Activated CD8-positive, alpha-beta memory T cell treated with anti-CD3 and anti-CD28 coated beads, Interleukin-2, amount 10 ng/mL, durations not matched to agents 7 days and 5 days (primary cell): Measurements from ENCODE around the gene MMP13. TPM values are rescaled to one million over a fixed set of nuclear protein-coding genes. Genes with fewer than 3 reads are reported as not detected.

ENCODE experiments used
- ATAC-seq: fragments of 150-1000 bp; cut with Tn5 transposase; one replicate; pipeline ENCODE4 v1.10.0; 2021; ENCODE audit warnings: moderate library complexity
- CTCF ChIA-PET: fragments of 350-600 bp; sonication (Branson Sonifier 250); formaldehyde crosslinking; loops from one replicate; lab custom pipeline; 2021; ENCODE audit warnings: antibody characterized with exemption; lab: Charles Lee
- DNase-seq: peaks from one replicate; pipeline ENCODE4 v3.0.0-alpha.2; 2020
- H3K27ac Mint-ChIP-seq: one replicate; pipeline ENCODE4 v1.8.0; 2021; ENCODE audit warnings: mild to moderate bottlenecking, mixed read lengths
- H3K27me3 Mint-ChIP-seq: one replicate; pipeline ENCODE4 v1.8.0; 2021; ENCODE audit warnings: mixed read lengths
- H3K36me3 Mint-ChIP-seq: one replicate; pipeline ENCODE4 v1.8.0; 2021; ENCODE audit warnings: mild to moderate bottlenecking, mixed read lengths
- H3K4me1 Mint-ChIP-seq: one replicate; pipeline ENCODE4 v1.8.0; 2021; ENCODE audit warnings: mixed read lengths
- H3K4me3 Mint-ChIP-seq: one replicate; pipeline ENCODE4 v1.8.0; 2021; ENCODE audit warnings: mild to moderate bottlenecking, moderate library complexity, mixed read lengths
- H3K9me3 Mint-ChIP-seq: one replicate; pipeline ENCODE4 v1.8.0; 2022; ENCODE audit warnings: low read depth, mixed read lengths
- total RNA-seq, 2 experiments: library from RNA; stranded (reverse); gene quantifications; one replicate each; pipeline ENCODE4 v1.2.3, GENCODE V29; 2021

MMP13 gene
- total RNA-seq, 2 experiments from 2014 or later = not detected

DNA sequence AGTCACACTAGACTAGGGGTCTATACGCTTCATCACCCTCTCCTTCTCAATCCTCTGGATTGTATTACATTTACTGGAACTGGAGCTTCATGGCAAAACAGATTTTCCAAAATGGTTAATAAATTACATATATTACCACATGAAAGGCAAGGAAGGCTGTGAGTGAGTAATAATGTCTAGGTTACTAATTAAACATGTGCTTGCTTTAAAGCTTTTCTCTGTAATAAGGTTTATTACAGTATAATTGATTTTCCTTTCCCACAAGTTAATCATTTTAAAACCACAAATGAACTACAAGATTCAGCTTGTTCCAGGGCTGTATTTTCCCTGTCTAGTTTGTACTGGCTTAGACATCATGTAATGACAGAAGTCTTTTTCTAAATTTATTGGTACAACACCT lies 25.6 kb downstream of the MMP13 start:
- Mint-ChIP-seq H3K9me3 (no peaks in the 10 kb centered on the region), H3K4me1 (peaks cover 7% of the 10 kb centered on the region), H3K27ac (no peak overlapping the region), H3K27me3 (peaks cover 20% of the 10 kb centered on the region), H3K36me3 (no peaks in the 10 kb centered on the region), H3K4me3 (no peak overlapping the region)
- CTCF ChIA-PET = interaction anchor here (2.5 kb wide), 1 partner anchor 10 kb away, joined by 14 read pairs; no protein-coding TSS in a partner anchor
- ATAC-seq (no peak), DNase-seq (no peak)

DNA sequence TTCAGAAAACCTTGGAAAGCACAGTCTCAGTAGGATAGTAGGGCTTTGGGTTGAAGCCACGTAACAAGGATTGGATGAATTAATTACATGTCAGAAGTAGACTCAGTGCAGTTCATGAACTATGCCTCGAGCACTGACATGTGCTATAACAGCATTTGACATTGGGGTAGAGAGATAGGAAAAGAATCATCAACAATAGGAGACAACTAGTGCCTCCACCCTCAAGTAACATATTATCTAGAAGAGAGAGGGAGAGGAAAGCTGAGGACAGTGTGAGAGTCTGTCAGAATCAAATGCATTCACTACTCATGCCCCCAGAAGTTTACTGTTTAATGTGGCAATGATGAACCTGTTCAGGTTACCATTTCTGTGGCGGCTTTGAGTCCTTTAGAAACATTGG lies 26.4 kb downstream of the MMP13 start:
- DNase-seq (no peak), ATAC-seq (no peak)
- no peak overlapping the region for H3K27ac Mint-ChIP-seq
- no peak overlapping the region for H3K4me3 Mint-ChIP-seq
- no peaks in the 10 kb centered on the region for H3K36me3 Mint-ChIP-seq
- CTCF ChIA-PET = interaction anchor here (2.5 kb wide), 1 partner anchor 11 kb away, joined by 14 read pairs; no protein-coding TSS in a partner anchor
- H3K27me3 Mint-ChIP-seq = peaks cover 28% of the 10 kb centered on the region
- H3K9me3 Mint-ChIP-seq = no peaks in the 10 kb centered on the region
- H3K4me1 Mint-ChIP-seq = peaks cover 7% of the 10 kb centered on the region

DNA sequence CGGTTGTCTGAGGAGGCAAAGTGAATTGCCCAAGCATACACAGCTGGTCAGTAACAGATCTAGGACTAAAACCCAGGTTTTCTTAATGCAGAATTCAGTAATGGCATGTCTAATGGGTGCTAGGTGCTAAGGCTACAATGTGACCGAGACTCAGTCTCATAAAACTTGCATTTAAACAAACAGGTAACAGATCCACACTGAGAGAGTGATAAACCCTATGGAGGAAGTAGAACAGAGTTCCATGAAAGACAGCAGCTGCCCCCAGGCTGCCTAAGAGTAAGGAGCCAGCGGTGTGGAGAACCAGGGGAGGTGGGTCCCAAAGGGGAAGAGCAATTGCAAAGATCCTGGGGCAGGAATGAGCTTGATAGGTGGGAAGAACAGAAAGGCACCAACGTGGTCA lies 27.3 kb downstream of the MMP13 start:
- DNase-seq (no peak), ATAC-seq (no peak)
- Mint-ChIP-seq H3K27me3 (peaks cover 31% of the 10 kb centered on the region), H3K36me3 (no peaks in the 10 kb centered on the region), H3K4me3 (no peak overlapping the region), H3K4me1 (peaks cover under 1% of the 10 kb centered on the region), H3K27ac (no peak overlapping the region), H3K9me3 (no peaks in the 10 kb centered on the region)
- CTCF ChIA-PET = no interaction called here

DNA sequence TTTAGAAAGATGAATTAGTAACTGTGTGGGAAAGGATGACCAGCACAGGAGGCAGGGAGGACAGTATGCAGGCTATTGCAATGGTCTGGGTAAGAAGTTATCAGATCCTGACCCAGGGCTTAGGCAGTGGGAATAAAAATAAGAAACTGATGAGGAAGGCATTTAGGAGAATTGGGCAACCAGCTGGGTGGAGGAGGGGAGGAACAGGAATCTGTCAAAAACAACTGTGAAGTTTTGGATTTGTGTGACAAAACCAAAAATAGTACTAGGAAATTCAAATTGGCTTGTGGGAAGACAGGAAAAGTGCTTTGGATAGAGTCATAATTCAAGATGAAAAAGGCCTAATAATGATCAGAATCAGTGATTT lies 27.9 kb downstream of the MMP13 start:
- Mint-ChIP-seq H3K4me1 (no peaks in the 10 kb centered on the region), H3K4me3 (no peak overlapping the region), H3K27me3 (peaks cover 31% of the 10 kb centered on the region), H3K36me3 (no peaks in the 10 kb centered on the region), H3K9me3 (no peaks in the 10 kb centered on the region), H3K27ac (no peak overlapping the region)
- CTCF ChIA-PET = no interaction called here
- DNase-seq (no peak), ATAC-seq (no peak)

DNA sequence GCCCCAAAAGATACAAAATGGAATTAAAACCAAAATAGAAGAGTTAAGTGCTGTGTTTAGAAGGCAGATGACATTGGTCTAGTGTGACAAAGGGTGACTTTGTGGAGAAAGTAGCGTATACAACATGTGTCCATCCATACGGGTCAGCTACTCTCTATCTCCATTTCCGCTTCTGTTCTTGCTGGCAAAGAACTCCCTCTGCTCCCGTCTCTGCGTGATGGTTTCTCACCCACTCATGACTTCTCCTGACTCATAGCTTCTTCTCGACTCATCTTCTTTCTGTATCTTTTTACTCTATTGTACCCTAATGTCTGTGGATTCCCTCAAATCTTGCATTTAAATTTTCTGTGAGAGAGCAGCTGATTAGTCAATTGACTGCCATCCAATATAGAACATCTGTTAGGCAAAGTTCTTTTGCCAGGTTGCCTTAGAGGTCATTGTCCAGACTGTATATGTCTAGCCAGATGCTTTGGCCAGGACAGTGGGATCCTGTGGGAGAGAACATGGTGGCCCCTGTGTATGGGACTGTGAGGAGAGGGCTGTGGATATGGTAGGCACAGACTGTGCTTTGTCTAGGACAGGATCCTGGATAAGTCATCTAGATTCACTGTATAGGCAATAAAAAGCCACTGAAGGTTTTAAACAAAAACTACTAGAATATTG lies 28.4 kb downstream of the MMP13 start:
- DNase-seq (no peak), ATAC-seq (no peak)
- no peak overlapping the region for H3K4me3 Mint-ChIP-seq
- H3K9me3 Mint-ChIP-seq = no peaks in the 10 kb centered on the region
- CTCF ChIA-PET = interaction anchor here (0.6 kb wide), 1 partner anchor 312 kb away, joined by 3 read pairs; no protein-coding TSS in a partner anchor
- no peaks in the 10 kb centered on the region for H3K36me3 Mint-ChIP-seq
- no peak overlapping the region for H3K27ac Mint-ChIP-seq
- no peaks in the 10 kb centered on the region for H3K4me1 Mint-ChIP-seq
- H3K27me3 Mint-ChIP-seq = peaks cover 31% of the 10 kb centered on the region

DNA sequence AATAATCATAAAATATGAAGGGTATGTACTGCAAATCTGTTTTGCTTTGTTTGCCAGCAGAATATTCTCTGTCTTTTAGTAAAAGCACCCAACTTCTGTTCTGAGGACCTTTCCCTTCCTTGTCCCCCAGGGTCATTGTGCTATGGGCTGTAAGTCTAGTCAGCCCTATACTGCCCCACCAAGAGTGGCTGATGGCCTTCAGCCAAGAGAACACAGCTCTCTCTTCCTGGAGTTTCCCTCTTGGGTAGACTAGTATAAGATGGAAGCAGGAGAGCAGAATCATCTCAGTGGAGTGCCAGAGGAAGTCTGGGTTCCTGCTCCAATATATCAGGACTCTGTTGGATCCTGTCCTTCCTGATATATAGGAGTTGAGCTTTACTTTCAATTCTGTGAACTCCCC lies 29.0 kb downstream of the MMP13 start:
- DNase-seq (no peak), ATAC-seq (no peak)
- Mint-ChIP-seq H3K27ac (no peak overlapping the region), H3K36me3 (no peaks in the 10 kb centered on the region), H3K27me3 (peaks cover 28% of the 10 kb centered on the region), H3K9me3 (no peaks in the 10 kb centered on the region), H3K4me3 (no peak overlapping the region), H3K4me1 (peaks cover under 1% of the 10 kb centered on the region)
- CTCF ChIA-PET = interaction anchor here (0.6 kb wide), 1 partner anchor 312 kb away, joined by 3 read pairs; no protein-coding TSS in a partner anchor

DNA sequence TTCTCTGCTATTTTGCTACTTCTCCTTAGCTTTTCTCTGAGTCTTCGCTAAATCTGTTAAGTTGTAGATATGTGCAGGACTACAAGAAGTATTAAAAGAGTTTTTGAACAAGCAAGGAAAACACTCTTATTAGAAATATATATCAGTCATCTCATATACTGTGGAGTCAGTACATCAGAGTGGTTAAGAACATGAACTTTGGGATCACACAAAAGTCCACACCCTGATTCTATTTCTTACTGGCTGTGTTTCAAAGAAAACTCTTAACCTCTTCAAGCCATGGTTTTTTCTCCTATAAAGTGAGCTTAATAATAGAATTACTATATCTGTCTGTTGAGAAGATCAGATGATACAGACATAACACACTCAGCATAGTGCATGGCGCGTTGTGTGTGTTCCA lies 29.5 kb downstream of the MMP13 start:
- Mint-ChIP-seq H3K9me3 (no peaks in the 10 kb centered on the region), H3K36me3 (no peaks in the 10 kb centered on the region), H3K4me3 (no peak overlapping the region), H3K27ac (no peak overlapping the region), H3K27me3 (peaks cover 26% of the 10 kb centered on the region), H3K4me1 (peaks cover 2% of the 10 kb centered on the region)
- DNase-seq = no peak
- CTCF ChIA-PET = interaction anchor here (1.2 kb wide), 1 partner anchor 11 kb away, joined by 5 read pairs; no protein-coding TSS in a partner anchor
- no peak for ATAC-seq

DNA sequence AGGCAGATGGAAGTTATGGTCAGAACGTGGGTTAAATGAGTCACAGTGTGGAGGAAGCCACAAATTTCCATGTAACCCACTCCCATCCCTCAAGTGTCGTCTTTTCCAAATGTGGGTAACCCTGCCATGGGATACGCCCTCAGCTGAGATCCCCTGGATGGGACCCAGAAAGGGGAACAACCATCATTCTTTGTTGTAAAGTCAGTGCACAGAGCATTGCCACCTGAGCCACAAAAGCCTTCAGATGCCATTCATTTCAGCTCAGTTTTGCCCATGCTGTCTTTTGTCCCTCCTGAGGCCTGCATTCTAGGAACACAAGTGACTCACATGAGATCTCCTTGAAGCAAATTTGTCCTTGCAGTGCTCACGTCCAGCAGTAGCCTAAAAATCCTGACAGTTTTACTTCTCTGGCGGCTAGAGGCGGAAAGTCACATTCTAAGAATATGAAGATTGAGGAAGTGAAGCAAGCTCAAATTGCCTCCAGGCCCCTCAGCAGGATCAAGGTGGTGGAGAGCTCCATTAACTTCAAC lies 30.6 kb downstream of the MMP13 start:
- Mint-ChIP-seq H3K36me3 (no peaks in the 10 kb centered on the region), H3K27ac (no peak overlapping the region), H3K9me3 (no peaks in the 10 kb centered on the region), H3K27me3 (peaks cover 29% of the 10 kb centered on the region), H3K4me1 (peaks cover 8% of the 10 kb centered on the region), H3K4me3 (no peak overlapping the region)
- DNase-seq (no peak), ATAC-seq (no peak)
- CTCF ChIA-PET = interaction anchor here (1.2 kb wide), 1 partner anchor 10 kb away, joined by 5 read pairs; no protein-coding TSS in a partner anchor

DNA sequence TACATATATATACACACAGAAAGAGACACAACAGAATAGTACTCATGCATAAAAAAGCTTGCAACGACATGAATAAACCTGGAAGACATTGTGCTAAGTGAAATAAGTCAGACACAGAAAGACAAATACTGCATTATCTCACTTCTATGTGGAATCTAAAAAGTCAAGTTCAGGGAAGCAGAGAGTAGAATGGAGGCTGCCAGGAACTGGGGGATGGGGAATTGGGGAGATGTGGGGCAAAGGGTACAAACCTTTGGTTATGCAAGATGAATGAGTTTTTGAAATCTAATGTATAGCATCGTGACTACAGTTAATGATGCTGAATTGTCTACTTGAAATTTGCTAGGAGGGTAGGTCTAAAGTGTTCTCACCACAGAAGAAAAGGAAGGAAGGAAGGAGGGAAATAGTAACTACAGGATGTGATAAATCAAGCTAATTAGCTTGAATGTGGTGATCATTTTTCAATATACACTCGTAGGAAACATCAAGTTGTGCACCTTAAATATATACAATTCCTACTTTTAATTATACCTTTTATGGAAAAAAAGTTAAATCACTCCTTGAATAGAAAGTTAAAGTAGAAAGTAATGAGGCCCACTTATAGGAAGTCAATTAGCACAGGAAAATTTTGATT lies 33.8 kb downstream of the MMP13 start:
- no peak for ATAC-seq
- H3K27me3 Mint-ChIP-seq = peaks cover 29% of the 10 kb centered on the region
- DNase-seq = no peak
- no peak overlapping the region for H3K27ac Mint-ChIP-seq
- peaks cover 11% of the 10 kb centered on the region for H3K4me1 Mint-ChIP-seq
- H3K4me3 Mint-ChIP-seq = no peak overlapping the region
- H3K36me3 Mint-ChIP-seq = no peaks in the 10 kb centered on the region
- CTCF ChIA-PET = interaction anchor here (0.5 kb wide), 1 partner anchor 39 kb away, joined by 3 read pairs; no protein-coding TSS in a partner anchor
- H3K9me3 Mint-ChIP-seq = no peaks in the 10 kb centered on the region

DNA sequence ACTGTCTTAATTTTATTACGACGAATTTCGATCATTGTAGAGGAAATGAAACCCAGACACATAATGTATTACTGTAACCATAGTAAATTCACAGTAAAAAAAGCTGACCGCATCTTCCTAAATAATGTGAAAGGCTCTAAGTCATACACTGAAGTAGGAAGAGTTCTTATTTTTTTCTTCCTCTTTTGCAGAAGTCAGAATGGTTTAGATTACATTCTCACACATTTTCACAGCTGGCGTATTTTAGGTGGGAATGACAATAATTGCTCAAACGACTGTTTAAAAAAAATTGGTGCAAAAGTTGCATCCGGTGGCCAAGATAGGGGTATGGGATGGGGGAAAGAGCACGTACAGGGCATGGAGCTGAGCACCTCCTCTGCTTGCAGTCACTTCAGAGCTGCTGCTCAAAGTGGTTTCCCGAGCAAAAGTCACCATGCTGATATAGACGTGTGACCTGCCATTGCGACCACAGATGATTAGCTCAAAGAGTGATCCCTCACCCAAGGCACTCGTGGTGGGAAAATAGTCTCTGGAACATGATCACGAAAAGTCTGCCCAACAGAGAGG lies 35.3 kb downstream of the MMP13 start:
- DNase-seq = no peak
- H3K4me3 Mint-ChIP-seq = no peak overlapping the region
- no peak overlapping the region for H3K27ac Mint-ChIP-seq
- no peaks in the 10 kb centered on the region for H3K36me3 Mint-ChIP-seq
- ATAC-seq = no peak
- peaks cover 36% of the 10 kb centered on the region for H3K27me3 Mint-ChIP-seq
- no peaks in the 10 kb centered on the region for H3K9me3 Mint-ChIP-seq
- H3K4me1 Mint-ChIP-seq = peaks cover 11% of the 10 kb centered on the region
- CTCF ChIA-PET = interaction anchor here (1.7 to 2.7 kb wide), 2 partner anchors 21 to 189 kb away, joined by 4 to 8 read pairs; partner anchors contain the start of gene DYNC2H1

DNA sequence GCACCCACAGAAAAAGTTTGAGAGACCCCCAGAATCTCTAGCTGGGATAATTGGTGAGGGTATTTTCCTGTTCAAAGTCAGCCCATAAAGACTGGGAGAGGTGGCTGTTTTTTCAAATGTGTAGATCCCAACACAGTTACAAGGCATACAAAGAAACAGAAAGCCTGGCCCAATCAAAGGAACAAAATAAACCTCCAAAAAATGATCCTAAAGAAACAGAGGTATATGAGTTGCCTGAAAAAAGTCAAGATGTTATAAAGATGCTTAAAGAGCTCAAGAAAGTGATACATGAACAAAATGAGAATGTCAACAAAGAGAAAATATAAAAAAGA lies 40.5 kb downstream of the MMP13 start:
- ATAC-seq (no peak), DNase-seq (no peak)
- Mint-ChIP-seq H3K27me3 (peaks cover 15% of the 10 kb centered on the region), H3K4me1 (peaks cover 3% of the 10 kb centered on the region), H3K9me3 (no peaks in the 10 kb centered on the region), H3K4me3 (no peak overlapping the region), H3K36me3 (no peaks in the 10 kb centered on the region), H3K27ac (no peak overlapping the region)
- CTCF ChIA-PET = interaction anchor here (0.7 to 2.5 kb wide), 10 partner anchors 10 to 141 kb away, joined by 3 to 19 read pairs (median 4); no protein-coding TSS in a partner anchor

DNA sequence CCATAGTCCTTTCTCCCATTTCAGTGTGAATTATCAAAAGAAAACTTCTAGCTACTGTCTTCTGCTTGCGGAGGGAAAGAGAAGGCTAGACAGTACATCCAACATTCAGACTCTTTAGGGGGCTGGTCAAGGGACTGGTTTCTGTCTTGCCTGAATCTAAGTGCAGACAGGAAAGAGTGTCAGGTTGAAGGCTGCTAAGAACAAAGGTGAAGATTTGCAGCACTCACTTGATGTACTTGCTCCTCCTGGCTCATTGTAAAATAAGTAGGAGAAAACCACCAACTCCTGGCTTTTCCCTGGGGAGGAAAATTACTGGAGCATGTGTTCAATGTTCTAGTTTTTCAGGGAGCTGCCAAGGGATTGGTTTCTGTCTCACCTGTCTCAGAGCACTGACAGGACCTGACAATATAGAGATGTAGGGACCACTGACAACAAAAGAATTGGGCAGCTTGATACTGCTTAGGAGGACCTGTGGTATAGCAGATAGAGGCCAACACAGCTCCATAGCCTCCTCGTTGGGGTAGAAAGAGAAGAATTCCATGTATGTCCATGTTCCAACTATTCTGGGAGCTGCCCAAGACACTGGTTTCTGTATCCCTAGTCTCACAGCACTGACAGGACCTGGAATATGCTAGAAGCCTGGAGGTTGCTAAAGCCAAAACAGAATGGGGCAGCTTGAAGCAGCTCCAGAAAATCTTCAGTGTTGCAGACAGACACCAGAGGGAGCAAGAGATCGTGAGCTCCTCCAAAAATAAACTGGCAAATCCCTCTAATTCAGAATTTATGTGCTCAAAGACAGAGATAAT lies 41.1 kb downstream of the MMP13 start:
- H3K36me3 Mint-ChIP-seq = no peaks in the 10 kb centered on the region
- H3K27ac Mint-ChIP-seq = no peak overlapping the region
- peaks cover 13% of the 10 kb centered on the region for H3K27me3 Mint-ChIP-seq
- H3K4me3 Mint-ChIP-seq = no peak overlapping the region
- H3K4me1 Mint-ChIP-seq = peaks cover 2% of the 10 kb centered on the region
- CTCF ChIA-PET = interaction anchor here (0.7 to 2.5 kb wide), 11 partner anchors 11 to 176 kb away, joined by 3 to 19 read pairs (median 4); no protein-coding TSS in a partner anchor
- ATAC-seq (no peak), DNase-seq (no peak)
- H3K9me3 Mint-ChIP-seq = no peaks in the 10 kb centered on the region

DNA sequence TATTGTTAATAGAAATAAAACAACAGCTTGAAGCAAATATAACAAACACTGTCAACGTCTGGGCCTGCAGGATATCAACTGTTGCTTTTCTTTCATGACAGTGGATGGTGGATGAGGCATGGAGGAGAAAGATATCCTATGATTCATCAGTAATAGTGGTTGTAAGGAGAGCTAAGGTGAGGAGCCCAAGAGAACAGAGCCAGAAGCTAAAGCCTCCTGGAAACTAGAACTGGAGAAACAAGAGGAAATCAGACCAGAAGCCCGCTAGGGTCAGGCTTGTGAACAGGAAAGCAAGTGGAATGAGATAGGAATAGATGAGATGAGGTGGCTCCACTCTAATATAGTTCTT lies 43.1 kb downstream of the MMP13 start:
- no peak for DNase-seq
- Mint-ChIP-seq H3K9me3 (no peaks in the 10 kb centered on the region), H3K4me3 (no peak overlapping the region), H3K4me1 (no peaks in the 10 kb centered on the region), H3K27me3 (peaks cover 16% of the 10 kb centered on the region), H3K27ac (no peak overlapping the region), H3K36me3 (no peaks in the 10 kb centered on the region)
- CTCF ChIA-PET = no interaction called here
- ATAC-seq = no peak
